Colonic mucosa (tissue), 4 donors: Measurements from ENCODE around the gene FAM120AOS. TPM values are rescaled to one million over a fixed set of nuclear protein-coding genes. Genes with fewer than 3 reads are reported as not detected.

Experiments
- DNase-seq: peaks from one replicate; pipeline ENCODE4 v3.0.0-alpha.2; 2020
- H3K27ac ChIP-seq: fragments of 200-600 bp; one replicate; pipeline ENCODE4 v1.8.0; 2021
- H3K27me3 ChIP-seq: fragments of 200-600 bp; one replicate; pipeline ENCODE4 v1.8.0; 2021
- H3K36me3 ChIP-seq: fragments of 200-600 bp; one replicate; pipeline ENCODE4 v1.8.0; 2021
- H3K4me1 ChIP-seq: fragments of 200-600 bp; one replicate; pipeline ENCODE4 v1.8.0; 2021; ENCODE audit warnings: mild to moderate bottlenecking
- H3K4me3 ChIP-seq: fragments of 200-600 bp; one replicate; pipeline ENCODE4 v1.8.0; 2021
- H3K9ac ChIP-seq, 2 donors: one replicate each; pipeline ENCODE4 v1.7.0; 2013; ENCODE audit warnings: control low read depth in 2 of 2, low read depth in 2 of 2, low read length in 2 of 2
- H3K9me3 ChIP-seq: fragments of 200-600 bp; one replicate; pipeline ENCODE4 v1.8.0; 2021
- CTCF ChIP-seq: fragments of 200-600 bp; IDR thresholded peaks from one replicate; pipeline ENCODE4 v1.8.0; 2022; ENCODE audit warnings: antibody characterized with exemption, mild to moderate bottlenecking
- intact Hi-C: fragments of 100-400 bp; cut with DNase I; formaldehyde crosslinking; loops from one replicate; pipeline ENCODE4 v1.14.1; 2022
- total RNA-seq, 2 donors: library from RNA; stranded (reverse); fragmentation: NEBNext Ultra II Directional in 1 of 2; extraction: Animal tissue kit (Norgen Biotek cat#: 25700) in 1 of 2; gene quantifications; one replicate each; pipeline ENCODE4 v1.2.1, GENCODE V29; 2021
- donor health status: healthy.
- donor health status: DM: no; HTN: no; CAD: no.
- donor health status: DM: no; HTN: no; CAD: no.

Gene FAM120AOS
- total RNA-seq, 2 donors from 2014 or later: 56.5 to 67.1 TPM

DNA sequence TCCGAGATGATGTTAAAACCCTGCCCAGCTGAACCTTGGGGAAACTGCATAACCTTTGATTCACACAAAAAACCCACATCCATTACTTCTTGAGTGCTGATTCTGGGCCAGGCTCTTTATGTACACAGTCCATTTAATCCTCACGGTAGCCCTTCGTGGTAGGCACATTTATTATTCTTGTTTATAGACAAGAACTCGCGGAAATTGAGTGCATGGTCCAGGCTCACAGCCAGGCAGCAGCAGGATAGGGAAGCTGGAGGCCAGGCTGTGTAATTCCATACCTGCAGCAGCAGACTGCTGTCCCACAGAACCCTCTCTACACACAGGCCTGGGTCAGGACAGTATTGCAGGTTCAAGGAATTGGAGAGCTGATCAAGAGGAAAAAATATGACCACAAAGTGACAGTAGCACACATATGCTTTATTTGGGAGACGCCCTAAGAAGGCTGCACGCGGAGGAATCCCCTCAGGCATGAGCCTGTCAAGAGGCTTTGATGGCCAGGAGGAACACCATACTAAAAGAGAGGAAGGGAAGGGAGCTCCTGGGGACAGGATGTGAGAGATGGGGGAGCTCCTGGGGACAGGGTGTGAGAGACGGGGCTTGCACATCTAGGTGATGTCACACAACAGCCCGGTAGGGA, 30.3 kb downstream of the FAM120AOS start:
- no peak for TF ChIP-seq CTCF
- H3K27ac ChIP-seq: no peak overlapping the region
- no peak overlapping the region for H3K4me3 ChIP-seq
- DNase-seq: no peak
- intact Hi-C loops: loop anchor here (10.0 kb wide), 1 partner anchor 148 kb away; no protein-coding TSS in a partner anchor
- H3K27me3 ChIP-seq: no peaks in the 10 kb centered on the region
- H3K9ac ChIP-seq: no peak overlapping the region
- H3K9me3 ChIP-seq: no peaks in the 10 kb centered on the region
- no peaks in the 10 kb centered on the region for H3K36me3 ChIP-seq
- no peaks in the 10 kb centered on the region for H3K4me1 ChIP-seq

- Histone ChIP-seq H3K36me3 (no peaks in the 10 kb centered on the region), H3K9me3 (no peaks in the 10 kb centered on the region), H3K4me3 (no peak overlapping the region), H3K4me1 (no peaks in the 10 kb centered on the region), H3K27me3 (no peaks in the 10 kb centered on the region), H3K27ac (no peak overlapping the region), H3K9ac (no peak overlapping the region)
- DNase-seq: no peak
- intact Hi-C loops: no loop called here
- no peak for TF ChIP-seq CTCF
Observed at GRCh38 chr9:93419023-93419422, 34.4 kb downstream of the FAM120AOS start.

- Histone ChIP-seq H3K4me1 (no peaks in the 10 kb centered on the region), H3K9ac (no peak overlapping the region), H3K9me3 (no peaks in the 10 kb centered on the region), H3K27me3 (no peaks in the 10 kb centered on the region), H3K36me3 (no peaks in the 10 kb centered on the region), H3K27ac (no peak overlapping the region), H3K4me3 (no peak overlapping the region)
- intact Hi-C loops: no loop called here
- DNase-seq: no peak
- TF ChIP-seq CTCF: no peak
Observed at GRCh38 chr9:93417538-93417937, 35.8 kb downstream of the FAM120AOS start.

GRCh38 chr9:93416530-93417235, 36.7 kb downstream of the FAM120AOS start:
- DNase-seq: no peak
- TF ChIP-seq CTCF: no peak
- intact Hi-C loops: no loop called here
- H3K4me1 ChIP-seq: no peaks in the 10 kb centered on the region
- H3K9ac ChIP-seq: no peak overlapping the region
- H3K36me3 ChIP-seq: no peaks in the 10 kb centered on the region
- H3K27ac ChIP-seq: no peak overlapping the region
- no peaks in the 10 kb centered on the region for H3K9me3 ChIP-seq
- H3K27me3 ChIP-seq: no peaks in the 10 kb centered on the region
- no peak overlapping the region for H3K4me3 ChIP-seq

DNA sequence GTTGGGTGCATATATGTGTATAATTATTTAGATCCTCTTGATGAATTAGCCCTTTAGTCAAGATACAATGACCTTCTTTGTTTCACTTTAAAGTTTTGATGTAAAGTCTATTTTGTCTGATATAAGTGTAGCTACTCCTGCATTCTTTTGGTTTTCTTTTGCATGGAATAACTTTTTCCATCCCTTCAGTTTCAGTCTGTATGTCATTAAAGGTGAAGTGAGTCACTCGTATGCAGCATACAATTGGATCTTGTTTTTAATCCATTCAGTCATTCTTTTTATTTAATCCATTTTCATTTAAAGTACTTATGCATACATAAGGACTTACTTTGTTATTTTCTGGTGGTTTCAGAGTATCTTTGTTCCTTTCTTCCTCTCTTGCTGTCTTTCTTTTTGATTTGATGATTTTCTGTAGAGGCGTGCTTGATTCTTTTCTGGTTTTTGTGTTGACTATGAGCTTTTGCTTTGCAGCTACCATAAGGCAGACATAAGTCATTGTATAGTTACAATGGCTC, 38.1 kb downstream of the FAM120AOS start:
- Histone ChIP-seq H3K27me3 (no peaks in the 10 kb centered on the region), H3K9me3 (no peaks in the 10 kb centered on the region), H3K27ac (no peak overlapping the region), H3K4me3 (no peak overlapping the region), H3K4me1 (no peaks in the 10 kb centered on the region), H3K9ac (no peak overlapping the region), H3K36me3 (no peaks in the 10 kb centered on the region)
- intact Hi-C loops: no loop called here
- TF ChIP-seq CTCF: no peak
- DNase-seq: no peak
